ENCODE data around the gene PMVK.

PMVK gene

GRCh38 chr1:154966111-154966510 lies 29.6 kb upstream of the PMVK start:
- no peak for DNase-seq (ENCODE audit: low read depth)

GRCh38 chr1:154964359-154964758 lies 27.8 kb upstream of the PMVK start:
- no peak for DNase-seq (ENCODE audit: low read depth)

- DNase-seq (ENCODE audit: low read depth), result no peak
These were observed 27.1 kb upstream of the PMVK start for GRCh38 chr1:154963643-154964042.

GRCh38 chr1:154962795-154963330 lies 26.3 kb upstream of the PMVK start:
- DNase-seq (ENCODE audit: low read depth), result no peak

- no peak for DNase-seq (ENCODE audit: low read depth)
These were observed 25.7 kb upstream of the PMVK start for GRCh38 chr1:154962156-154962749.

- peak; percentile 44 for DNase-seq (ENCODE audit: low read depth)
These were observed 25.0 kb upstream of the PMVK start, which contains the start of gene PYGO2 for GRCh38 chr1:154961207-154962155. TSS of gene PYGO2 (minus strand) at chr1:154961782. CDS start at chr1:154961576, 206 bp downstream.

GRCh38 chr1:154960446-154961136 lies 24.1 kb upstream of the PMVK start:
- no peak for DNase-seq (ENCODE audit: low read depth)

- no peak for DNase-seq (ENCODE audit: low read depth)
These were observed 22.9 kb upstream of the PMVK start for GRCh38 chr1:154959426-154959780.

GRCh38 chr1:154958681-154959425 lies 22.3 kb upstream of the PMVK start:
- DNase-seq (ENCODE audit: low read depth), result no peak

- no peak for DNase-seq (ENCODE audit: low read depth)
These were observed 21.5 kb upstream of the PMVK start for GRCh38 chr1:154958036-154958435.

- no peak for DNase-seq (ENCODE audit: low read depth)
These were observed 20.7 kb upstream of the PMVK start for GRCh38 chr1:154957091-154957657.

- no peak for DNase-seq (ENCODE audit: low read depth)
These were observed 20.0 kb upstream of the PMVK start for GRCh38 chr1:154956544-154956941.

- peak; percentile 68 for DNase-seq (ENCODE audit: low read depth)
These were observed 19.4 kb upstream of the PMVK start, which contains the start of gene PBXIP1 for GRCh38 chr1:154955718-154956543. TSS of gene PBXIP1 (minus strand) at chr1:154956099. CDS start at chr1:154953721, 2,378 bp downstream.

GRCh38 chr1:154955039-154955717 lies 18.7 kb upstream of the PMVK start:
- peak; percentile 80 for DNase-seq (ENCODE audit: low read depth)

GRCh38 chr1:154954541-154954940 lies 18.0 kb upstream of the PMVK start:
- DNase-seq (ENCODE audit: low read depth), result no peak

GRCh38 chr1:154953611-154954038 lies 17.1 kb upstream of the PMVK start:
- no peak for DNase-seq (ENCODE audit: low read depth)

GRCh38 chr1:154952664-154953063 lies 16.1 kb upstream of the PMVK start:
- no peak for DNase-seq (ENCODE audit: low read depth)

- no peak for DNase-seq (ENCODE audit: low read depth)
These were observed 15.6 kb upstream of the PMVK start for GRCh38 chr1:154951901-154952657.

- DNase-seq (ENCODE audit: low read depth), result no peak
These were observed 11.6 kb upstream of the PMVK start for GRCh38 chr1:154948079-154948478.

Measured in stimulated activated CD8-positive, alpha-beta memory T cell treated with anti-CD3 and anti-CD28 coated beads, Interleukin-15, amount 100 ng/mL, for 1 hour (primary cell).